GM18520 (cell line): ENCODE results near the gene TLE4.
A peak's percentile ranks its signal among the peaks of the same experiment; 100 is the strongest.

ENCODE experiments used
- ATAC-seq: cut with Tn5 transposase; IDR thresholded peaks from one replicate; pipeline ENCODE4 v1.9.1; 2021; ENCODE audit not compliant: unreplicated experiment

Gene TLE4

GRCh38 chr9:79660615-79661014 is 88.8 kb downstream of the TLE4 start:
- ATAC-seq, result no peak

- no peak for ATAC-seq
Measured at GRCh38 chr9:79661279-79661678, 89.5 kb downstream of the TLE4 start.

GRCh38 chr9:79661886-79662536 is 90.2 kb downstream of the TLE4 start:
- ATAC-seq, result no peak

DNA sequence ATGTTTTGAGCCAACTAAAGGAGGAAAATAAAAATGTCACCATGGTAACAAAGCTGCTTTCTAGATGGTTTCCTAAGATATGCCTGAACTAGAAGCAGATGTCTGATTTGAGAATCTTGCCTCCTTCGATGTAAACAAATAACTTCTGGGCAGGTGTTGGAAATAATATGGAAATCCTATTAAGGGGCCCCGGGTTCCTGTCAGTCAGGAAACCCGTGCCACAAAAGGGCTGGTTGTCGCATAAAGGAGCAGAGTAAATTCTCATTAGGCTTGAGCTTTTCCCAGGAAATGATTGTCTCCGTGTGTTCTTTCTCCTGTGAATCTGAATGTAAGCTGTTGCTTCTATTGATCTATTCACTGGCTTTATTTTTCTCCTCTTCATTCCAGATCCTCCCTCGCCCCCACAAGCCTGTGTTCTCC is 90.8 kb downstream of the TLE4 start:
- ATAC-seq, result no peak

DNA sequence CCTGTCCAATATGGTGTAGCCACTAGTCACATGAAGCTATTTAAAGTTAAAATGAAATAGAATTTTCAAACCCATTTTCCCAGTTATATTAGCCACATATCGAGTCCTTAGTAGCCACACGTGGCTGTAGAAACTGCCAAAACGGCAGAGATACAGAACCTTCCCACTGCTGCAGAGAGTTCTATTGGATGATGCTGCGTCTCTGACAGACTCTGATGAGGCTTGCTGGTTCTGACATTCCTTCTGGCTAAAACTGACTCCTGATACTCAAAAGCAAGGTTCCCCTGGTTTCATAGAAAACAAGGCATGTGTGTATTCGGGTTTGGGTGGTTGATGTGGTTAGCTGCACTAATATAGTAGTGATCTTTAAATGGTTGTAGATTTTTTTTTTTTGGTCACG is 91.5 kb downstream of the TLE4 start:
- ATAC-seq, result no peak

GRCh38 chr9:79663878-79664277 is 92.1 kb downstream of the TLE4 start:
- ATAC-seq, result no peak

- ATAC-seq, result no peak
Measured at GRCh38 chr9:79664375-79664831, 92.6 kb downstream of the TLE4 start.

GRCh38 chr9:79665369-79665768 is 93.6 kb downstream of the TLE4 start:
- ATAC-seq, result no peak

GRCh38 chr9:79665931-79666330 is 94.2 kb downstream of the TLE4 start:
- no peak for ATAC-seq

DNA sequence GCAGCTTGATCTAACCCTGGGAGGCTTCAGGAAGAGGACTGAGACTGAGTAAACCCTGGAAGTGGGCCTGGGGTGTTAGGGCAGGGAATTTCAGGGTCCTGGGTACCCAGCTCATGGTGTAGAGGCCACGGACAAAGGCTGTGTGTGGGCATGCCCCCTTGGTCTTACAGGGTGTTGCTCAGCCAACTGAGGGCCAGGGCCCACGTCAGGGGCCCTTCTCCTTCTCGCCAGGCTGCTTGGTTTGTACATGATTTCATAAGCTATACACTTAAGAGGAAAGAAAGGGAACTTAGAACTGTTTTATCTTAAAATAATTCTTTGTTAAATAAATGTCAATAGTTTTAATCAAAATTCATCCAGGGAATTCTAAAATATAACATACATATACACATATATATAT is 95.4 kb downstream of the TLE4 start:
- no peak for ATAC-seq

- no peak for ATAC-seq
Measured at GRCh38 chr9:79667817-79668436, 96.2 kb downstream of the TLE4 start.

GRCh38 chr9:79668956-79669355 is 97.2 kb downstream of the TLE4 start:
- no peak for ATAC-seq

DNA sequence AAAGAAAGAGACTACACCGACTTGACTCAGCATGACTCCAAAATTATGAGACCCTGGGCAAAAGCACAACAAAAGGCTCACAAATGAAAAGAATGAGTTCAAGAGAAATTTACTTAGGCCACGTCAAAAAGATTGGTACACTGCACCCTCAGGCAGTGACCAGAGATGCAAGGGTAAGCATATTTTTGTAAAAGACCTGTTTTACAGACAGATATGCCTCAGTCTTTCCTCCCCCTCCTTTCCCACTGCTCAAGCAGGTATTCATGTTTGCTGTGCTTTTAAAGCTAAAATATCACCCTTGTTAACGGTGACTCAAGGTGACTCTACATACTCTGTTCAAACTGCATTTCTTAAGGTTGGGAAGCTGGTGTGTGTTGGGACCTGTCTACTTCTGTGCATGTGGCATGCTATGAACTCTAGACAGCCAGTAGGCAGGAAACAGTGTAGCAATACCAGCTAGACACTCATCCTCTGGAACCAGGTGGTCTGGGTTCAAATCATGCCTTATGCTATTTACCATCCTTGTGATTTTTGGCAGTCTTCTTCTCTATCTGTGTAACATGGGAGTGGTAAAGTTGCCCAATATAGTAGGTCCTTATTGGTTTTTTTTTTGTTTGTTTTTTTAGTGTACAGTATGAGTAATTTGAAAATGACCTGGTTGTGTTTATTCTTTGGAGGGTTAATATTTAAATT is 98.7 kb downstream of the TLE4 start:
- ATAC-seq, result no peak

DNA sequence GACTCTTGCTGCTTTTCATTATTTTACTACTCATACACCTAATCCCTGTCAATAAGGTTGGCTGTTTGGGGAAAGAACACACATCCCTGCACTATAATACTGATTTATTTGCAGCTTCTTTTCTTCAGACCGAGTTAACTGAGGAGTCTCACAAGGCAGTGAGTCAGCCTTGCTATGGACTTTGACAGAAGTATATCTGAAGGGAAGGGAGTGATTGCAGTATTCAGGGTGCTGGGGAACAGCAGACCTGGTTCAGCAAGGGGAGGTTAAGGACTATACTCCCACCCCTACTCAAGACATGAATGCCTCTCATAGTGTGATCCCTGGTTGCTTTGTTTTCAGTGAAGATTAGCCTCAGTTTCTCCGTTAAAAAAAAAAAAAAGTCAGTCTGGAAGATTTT is 99.8 kb downstream of the TLE4 start:
- ATAC-seq, result no peak

DNA sequence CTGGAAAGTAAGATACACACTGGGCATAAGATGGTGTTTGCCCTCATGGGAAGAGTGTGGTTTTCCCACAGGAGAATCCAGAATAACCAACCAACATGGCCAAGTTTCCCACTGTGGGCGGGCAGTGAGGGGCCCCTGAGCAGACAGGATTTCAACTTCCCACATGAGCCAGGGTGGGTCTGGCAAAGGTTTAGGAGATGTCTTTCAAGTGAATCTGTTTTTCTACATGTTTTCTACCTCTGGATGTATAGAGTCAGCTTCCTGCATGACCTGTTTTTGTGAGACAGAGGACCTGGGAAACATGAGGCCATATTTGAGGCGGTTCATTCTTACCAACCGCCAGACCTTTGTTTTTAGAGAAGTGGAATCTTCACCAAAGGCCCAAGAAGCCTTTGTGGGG is 100.5 kb downstream of the TLE4 start:
- ATAC-seq, result no peak

DNA sequence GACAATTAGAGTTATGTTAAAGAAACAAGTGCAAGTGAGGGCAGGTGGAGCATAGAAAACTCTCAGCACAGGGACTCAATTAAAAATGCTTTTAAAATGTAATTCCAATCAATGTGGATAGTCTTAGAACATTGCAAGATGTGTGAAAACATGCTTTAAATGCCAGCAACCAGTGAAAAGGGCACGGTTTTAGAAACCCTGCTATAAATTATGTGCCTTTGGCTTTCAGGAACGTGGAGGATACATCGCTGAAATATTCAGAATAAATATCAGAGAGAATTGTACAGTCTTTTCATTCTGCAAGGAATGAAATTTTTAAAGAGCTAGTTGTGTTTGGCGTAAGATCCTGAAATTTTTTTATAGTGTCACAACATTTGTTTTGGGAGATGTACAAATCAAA is 101.1 kb downstream of the TLE4 start:
- ATAC-seq, result no peak

- peak; percentile 79 for ATAC-seq
Measured at GRCh38 chr9:79673614-79674013, 101.8 kb downstream of the TLE4 start.

DNA sequence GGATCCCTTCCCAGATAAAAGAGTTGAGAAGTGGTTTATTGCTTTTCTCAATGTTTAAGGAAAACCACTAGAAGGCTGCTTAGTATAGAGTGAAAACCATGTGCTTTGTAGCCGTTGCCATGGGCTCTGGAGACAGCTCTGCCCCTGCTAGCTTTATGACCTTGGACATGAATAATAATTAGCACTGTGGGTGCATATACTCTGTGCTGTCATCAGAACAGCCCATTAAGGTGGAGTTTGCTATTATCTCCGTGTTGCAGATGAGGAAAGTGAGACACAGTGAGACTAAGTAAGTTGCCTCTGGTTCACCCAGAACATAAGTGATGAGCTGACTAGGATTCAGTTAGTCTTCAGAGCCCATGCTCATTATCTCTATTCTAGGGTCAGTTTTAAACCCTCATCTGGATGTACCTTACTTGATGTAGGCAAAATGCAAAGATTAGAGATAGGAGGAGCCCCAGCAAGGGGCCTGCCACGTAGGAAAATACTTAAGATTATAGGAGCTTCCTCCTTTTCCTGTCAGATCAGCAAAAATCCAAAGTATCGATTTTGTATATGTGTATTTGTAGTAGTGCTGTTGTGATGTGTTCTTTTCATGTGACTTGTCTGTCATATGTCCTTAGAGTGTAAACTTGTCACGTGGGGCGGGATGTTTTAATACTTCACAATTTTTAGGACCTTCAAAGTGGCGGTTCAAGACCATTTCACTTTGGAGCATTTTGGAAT is 102.5 kb downstream of the TLE4 start:
- ATAC-seq, result no peak

- ATAC-seq, result no peak
Measured at GRCh38 chr9:79681576-79681975, 109.8 kb downstream of the TLE4 start.

- no peak for ATAC-seq
Measured at GRCh38 chr9:79682076-79682736, 110.4 kb downstream of the TLE4 start.

DNA sequence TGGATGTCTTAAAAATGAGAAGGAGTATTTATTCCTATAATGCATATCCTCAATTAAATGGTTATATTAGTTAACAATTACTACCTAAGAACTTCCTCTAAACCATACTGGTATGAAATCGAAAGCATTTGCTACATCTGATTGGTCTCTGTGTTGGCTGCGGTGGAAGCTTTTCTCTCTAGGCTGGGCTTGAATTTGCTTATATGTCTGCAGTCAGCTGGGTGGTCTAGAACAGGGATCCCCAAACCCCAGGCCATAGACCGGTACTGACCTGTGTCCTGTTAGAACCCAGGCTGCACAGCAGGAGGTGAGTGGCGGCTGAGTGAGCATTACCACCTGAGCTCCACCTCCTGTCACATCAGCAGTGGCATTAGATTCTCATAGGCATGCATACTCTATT is 112.3 kb downstream of the TLE4 start:
- ATAC-seq, result no peak
